ENCODE data around the gene MPP2.
"Not testable (repeated sequence)": the region's sequence is repeated elsewhere in the genome, so short reads cannot be mapped to it uniquely, and the experiment has no call there.

MPP2 gene, protein sequence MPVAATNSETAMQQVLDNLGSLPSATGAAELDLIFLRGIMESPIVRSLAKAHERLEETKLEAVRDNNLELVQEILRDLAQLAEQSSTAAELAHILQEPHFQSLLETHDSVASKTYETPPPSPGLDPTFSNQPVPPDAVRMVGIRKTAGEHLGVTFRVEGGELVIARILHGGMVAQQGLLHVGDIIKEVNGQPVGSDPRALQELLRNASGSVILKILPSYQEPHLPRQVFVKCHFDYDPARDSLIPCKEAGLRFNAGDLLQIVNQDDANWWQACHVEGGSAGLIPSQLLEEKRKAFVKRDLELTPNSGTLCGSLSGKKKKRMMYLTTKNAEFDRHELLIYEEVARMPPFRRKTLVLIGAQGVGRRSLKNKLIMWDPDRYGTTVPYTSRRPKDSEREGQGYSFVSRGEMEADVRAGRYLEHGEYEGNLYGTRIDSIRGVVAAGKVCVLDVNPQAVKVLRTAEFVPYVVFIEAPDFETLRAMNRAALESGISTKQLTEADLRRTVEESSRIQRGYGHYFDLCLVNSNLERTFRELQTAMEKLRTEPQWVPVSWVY

DNA sequence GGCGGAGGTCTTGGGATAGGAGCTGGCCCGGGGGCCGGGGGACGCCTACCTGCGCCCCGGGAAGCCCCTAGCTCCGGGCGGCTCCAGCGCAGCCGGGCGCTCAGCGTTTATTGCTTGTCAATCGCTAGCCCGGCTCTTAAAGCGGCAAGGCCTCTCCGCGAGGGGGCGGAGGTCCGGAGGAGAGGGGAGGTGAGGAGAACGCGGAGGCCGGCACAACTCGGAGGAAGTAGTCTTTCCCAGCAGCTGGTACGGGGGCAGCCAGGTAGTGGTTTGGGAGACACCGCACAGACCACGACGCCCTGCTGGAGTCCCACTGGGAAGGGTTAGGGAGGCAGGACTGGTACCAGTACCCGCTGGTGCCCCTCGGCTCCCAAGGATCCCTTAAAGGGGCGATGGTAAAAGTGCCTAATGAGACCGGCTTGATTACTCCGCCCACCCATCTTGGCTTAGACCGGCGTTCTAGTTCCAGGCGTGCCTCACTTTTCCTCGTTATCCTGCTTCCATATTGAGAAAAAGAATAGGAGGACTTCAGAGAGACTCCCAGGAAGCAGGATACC, at the start of gene MPP2:
Gene MPP2, minus strand, starts transcription at position 112 of the 557 bp plus-strand sequence. CDS start 3,076 bp downstream, outside the sequence.
- DNase-seq, result peak; percentile 63

DNA sequence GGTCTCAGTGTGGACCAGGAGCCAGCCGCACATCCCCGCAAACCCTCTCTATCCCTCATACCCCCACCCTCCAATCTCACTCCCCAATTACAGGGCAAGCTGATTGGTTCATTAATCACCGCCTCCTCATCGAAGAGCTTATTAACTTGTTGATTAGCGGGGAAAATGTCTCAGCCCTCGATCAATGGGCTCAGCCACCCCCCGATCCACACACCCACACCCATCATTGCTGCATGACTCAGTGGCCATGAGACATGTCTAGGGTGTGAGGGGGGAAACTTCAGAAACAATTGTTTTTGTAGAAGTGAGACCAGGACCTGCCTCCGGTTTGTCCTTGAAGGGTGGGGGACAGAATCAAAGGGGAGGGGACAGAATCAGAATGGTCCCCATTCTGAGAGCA, 48.9 kb upstream of the MPP2 start:
- no peak for DNase-seq

DNA sequence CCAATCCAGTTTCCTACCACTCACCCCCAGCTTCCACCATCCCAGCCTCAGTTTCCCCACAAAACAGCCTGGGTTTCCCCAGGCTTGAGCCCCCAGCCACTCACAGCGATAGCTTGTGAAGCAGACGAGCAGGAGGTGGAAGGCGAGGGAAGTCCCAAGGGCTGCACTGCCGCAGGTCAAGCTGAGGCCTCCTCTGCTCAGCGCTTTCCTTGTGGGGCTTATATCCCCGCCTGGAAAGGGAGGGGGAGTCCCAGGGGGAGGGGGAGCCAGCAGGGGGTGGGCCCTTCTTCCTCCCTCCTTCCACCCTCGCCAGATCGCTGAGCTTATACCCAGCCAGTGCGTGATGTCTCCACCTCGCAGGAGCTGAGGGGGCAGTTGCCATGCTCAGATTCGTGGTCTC, 46.4 kb upstream of the MPP2 start, which contains the start of gene PYY:
Gene PYY, minus strand, starts transcription at position 195 of the 400 bp plus-strand sequence. CDS start 457 bp downstream, outside the sequence.
- no peak for DNase-seq

DNA sequence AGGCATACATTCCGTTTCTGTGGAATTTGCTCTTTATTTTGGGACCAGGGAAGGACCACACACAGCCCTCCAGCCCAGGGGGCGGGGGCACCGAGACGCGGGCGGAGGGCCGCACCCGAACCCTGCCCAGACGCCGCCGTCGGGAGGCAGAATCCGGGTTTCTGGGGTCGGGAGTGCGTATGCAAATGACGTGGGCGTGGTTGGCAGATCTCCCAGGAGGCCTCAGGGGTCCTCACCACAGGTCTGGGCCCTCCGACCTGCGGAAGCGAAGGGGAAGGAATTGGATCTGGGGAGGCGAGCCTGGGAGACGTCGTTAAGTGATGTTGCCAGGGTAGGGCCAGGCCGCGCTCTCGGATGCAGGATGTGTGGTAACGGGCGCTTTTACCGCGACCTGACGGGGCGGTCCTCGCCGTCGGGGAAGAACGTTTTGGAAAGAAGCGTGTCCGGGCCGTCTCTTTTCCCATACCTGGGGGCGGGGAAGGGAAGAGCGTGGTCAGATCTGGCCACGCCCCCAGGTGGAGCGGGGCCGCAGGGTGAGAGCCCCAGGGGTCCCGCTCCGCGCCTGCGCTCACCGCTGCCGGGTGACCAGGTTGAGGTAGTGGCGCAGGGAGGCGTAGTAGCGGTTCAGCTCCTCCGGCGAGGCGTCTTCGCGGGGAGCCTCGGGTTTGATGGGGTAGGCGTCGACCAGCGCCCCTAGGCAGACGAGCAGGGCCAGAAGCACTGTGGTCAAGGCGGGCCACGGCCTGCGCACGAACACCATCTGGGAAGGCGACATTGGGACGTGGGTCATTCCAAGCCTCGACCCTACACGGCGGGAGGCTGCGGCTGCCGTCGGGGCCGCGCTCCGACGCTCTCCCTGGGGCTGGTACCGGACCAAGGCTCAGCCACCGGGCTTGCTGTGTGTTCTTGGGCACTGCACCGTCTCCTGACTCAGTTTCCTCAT, 45.7 kb upstream of the MPP2 start:
- DNase-seq, result no peak

DNA sequence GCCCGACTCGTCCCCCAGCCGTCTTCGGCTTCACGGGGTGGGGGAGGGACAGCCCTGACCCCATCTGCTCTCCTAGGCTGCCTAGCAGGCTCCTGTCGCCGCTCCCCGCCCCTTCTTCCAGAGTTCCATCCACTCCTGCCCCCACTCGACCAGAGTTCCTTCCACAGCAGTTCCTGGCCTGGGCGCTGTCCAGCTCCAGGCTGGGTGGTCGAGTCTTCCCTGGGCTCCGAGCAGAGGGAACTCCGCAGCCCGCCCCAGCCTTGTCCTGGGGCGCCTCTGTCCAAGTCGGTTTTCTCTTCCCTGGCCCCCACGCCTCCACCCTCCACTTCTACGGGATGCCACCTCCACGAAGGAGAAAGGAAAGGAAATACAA, 45.0 kb upstream of the MPP2 start:
- DNase-seq, result no peak

DNA sequence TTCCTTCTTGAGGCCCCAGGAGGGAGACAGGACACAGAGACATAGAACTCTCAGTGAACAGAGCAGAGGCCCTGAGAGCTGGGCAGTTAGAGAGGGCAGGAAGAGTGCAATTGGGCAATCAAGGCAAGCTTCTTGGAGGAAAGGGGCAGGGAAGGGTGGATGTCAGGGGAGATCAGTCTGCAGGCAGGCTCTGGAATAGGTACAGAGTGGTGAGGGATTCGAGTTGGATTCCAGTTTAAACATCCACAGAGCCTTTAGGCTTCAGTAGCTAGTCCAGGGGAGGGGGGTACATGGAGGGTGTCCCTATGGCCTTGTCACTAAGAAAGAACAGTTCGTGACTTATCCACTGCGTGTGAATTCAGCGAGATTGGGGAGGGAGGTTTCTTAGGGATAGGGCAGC, 44.4 kb upstream of the MPP2 start:
- no peak for DNase-seq

DNA sequence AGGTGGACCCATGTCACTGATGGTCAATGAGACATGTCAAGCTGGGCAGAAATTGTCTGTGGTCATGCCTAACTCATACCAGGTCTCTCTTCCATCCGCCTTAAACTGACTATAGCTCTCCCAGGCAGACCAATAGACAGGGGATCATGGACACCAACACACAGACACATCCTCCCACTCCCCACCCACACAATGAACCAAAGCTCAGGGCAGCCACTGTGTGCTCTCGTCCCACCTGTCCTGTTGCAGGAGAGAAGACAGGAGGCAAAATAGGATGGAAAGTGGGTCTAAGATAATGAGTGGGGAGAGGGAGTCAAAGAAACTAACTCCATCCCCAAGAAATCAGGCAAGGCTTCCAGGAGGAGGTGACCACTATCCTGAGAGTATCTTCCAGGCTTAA, 43.2 kb upstream of the MPP2 start:
- no peak for DNase-seq

DNA sequence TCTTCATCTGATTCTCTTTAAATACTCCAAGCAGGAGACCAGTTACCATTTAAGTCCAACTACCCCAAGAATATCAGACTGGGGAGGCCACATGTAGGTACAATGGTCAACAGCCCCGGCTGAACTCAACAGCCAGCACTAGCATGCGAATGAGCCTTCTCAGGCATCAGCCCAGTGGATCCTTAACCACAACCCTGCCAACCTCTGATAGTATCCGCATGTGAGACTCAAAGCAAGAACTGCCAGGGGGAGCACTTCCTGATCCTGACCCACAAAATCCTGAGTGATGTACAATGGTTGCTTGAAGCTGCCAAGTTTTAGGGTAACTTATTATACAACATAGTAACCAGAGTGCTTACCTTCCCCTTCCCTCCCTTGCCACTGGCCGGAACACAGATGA, 42.4 kb upstream of the MPP2 start:
- peak; percentile 68 for DNase-seq

DNA sequence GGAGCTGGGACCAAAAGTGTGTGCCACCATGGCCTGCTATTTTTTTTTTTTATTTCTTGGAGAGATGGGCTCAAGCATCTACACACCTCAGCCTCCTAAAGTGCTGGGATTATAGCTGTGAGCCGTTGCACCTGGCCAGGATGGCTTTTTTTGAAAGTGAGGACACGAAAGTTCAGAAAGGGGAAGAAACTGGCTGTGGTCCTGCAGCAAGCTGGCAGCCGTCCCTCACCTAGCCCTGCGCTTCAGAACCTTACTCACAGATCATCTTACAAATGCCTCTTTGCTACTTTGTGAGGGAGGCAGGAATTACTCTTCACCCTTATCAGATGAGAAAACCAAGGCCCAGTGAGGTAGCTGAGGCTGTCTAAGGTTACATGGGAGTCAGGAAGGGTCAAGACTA, 39.4 kb upstream of the MPP2 start:
- no peak for DNase-seq

DNA sequence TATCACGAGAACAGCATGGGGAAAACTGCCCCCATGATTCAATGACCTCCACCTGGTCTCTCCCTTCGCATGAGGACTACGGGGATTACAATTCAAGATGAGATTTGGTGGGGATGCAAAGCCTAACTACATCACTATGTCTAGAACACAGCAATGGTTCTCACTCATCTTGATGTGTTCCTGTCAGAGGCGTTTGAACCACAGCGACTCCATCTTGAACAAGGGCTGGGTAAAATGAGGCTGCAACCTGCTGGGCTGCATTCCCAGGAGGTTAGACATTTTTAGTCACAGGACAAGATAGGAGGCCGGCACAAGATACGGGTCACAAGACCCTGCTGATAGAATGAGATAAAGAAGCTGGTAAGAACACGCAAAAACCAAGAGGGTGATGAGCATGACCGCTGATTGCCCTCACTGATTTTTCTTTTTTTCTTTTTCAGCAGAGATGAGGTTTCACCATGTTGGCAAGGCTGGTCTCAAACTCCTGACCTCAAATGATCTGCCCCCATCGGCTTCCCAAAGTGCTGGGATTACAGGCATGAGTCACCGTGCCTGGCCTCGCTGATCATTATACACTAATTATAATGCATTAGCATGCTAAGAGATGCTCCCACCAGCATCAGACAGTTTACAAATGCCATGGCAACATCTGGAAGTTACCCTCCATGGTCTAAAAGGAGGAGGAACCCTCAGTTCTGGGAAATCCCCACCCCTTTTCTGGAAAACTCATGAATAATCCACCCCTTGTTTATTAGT, 37.9 kb upstream of the MPP2 start:
- DNase-seq, result no peak

DNA sequence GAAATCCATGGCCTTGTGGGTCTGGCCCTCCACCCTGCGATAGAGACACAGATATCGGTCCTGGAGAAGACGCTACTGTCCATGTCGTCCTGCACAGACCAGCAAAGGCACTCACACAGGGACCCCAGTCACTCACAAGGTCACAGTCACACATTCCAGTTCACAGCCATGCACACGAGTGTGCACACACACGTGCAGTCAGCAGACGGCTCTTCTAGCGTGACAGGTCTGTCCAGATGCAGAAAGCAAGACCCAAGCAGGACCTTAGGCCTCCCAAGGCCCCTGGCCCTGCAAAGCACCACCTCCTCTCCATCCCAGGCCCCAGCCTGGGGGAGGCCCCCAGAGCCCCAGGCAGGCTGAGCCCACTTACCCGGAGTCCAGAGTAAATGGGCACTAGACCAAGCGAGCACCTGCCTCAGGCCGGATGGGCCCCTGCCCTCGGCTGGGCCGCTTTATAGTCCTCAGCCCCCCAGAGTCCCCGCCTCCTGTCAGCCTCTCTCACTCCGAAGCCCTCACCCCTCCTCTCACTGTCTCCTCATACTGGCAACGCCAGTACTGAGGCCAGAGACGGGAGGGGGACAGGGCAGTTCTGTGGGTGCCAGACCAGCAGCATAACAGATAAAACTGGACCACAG, 34.8 kb upstream of the MPP2 start, which contains the start of gene PPY:
Gene PPY, minus strand, starts transcription at position 426 of the 635 bp plus-strand sequence. CDS start 822 bp downstream, outside the sequence.
- no peak for DNase-seq

DNA sequence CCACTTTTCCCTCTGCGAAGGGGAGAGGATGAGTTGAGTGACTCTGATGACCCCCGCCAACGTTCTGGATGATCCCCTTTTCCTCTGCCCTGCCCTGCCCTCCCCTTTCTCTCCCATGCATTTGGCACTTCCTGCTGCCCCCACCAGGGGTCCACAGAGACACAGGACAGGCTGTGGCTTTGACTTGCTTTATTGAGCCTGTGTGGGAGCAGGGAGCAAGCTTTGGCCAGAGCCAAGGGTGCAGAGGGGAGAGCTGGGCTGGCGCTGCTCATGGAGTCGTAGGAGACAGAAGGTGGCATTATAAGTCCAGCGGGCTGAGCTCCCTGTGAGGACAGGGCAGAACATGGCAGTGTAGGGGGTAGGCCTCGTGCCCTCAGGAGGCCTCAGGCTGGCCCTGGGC, 33.3 kb upstream of the MPP2 start:
- peak; percentile 72 for DNase-seq

DNA sequence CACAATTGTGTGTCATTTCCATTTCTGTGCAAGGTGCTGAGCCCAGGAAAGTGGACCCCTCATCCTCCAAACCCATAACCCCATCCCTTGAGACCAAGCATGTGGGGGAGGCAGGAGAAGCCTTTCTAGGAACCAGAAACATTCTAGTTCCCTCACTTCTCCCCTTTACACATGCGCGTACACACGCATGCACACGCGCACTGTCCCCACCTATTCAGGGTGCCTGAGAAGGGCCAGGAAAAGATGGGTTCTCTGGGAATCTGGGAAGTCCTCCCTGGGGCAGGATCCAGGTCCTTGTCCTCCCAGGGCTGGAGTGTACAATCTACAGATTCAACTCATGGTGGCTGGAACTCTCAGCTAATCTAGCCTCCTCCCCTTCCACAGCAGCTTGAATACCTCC, 32.5 kb upstream of the MPP2 start:
- no peak for DNase-seq

DNA sequence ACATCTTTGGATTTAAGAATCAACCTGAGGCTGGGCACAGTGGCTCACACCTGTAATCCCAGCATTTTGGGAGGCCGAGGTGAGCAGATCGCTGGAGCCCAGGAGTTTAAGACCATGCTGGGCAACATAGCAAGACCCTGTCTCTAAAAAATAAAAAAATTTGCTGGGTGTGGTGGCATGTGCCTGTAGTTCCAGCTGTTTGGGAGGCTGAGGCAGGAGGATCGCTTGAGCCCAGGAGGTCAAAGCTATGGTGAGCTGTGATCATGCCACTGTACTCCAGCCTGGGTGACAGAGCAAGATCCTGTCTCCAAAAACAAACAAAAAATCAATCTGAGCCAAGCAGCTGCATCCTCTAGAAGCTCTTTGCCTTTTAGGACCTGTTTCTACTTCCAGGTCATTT, 32.1 kb upstream of the MPP2 start:
- not testable (repeated sequence) for DNase-seq

DNA sequence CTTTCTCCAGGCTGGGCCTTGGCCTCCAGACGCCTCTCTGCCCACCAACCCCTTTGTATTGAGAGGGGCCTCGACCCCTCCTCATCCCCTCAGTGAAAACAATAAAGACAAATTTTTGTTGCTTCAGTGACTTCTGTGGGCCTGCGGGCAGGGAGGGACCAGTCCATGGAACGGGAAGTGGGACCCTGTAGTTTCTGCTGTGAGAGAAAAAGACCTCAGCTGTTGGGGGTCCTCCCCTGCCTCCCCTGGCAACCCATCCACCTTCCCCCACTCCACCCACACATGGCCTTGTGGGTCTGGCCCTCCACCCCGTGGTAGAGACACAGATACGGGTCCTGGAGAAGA, 31.5 kb upstream of the MPP2 start:
- no peak for DNase-seq

DNA sequence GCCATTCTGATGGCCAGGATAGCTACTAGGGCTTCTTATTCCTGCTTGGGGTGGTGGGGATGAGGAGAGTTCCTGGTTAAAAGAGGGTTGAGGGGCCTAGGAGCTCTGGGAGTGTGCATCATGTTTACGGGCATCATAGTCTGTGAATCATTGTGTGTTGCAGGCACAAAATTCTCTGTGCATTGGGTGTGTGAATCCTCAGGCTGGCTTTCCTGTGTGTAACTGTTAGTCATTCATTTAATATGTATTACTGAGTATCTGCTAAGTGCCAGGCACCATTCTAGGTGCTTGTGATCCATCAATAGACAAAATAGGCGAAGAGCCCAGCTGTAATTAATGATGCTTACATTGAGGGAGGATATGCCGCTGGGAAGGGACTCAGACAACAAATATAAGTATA, 29.1 kb upstream of the MPP2 start:
- no peak for DNase-seq

DNA sequence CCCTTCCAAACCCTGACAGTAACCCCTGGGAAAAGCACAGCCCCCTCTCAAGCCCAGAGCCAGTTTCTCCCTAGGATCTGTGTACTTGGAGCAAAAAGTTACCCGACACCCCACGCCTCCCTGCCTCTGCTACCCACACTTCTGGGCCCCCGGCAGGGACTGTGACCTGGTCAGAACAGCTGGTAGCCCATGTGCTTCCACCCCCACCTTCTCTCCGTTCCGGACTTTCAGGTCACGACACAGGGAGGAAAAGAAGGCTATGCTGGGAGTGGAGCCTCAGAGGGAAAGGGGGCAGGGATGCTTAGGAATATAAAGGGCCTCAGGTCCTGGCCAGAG, 28.6 kb upstream of the MPP2 start:
- DNase-seq, result no peak

DNA sequence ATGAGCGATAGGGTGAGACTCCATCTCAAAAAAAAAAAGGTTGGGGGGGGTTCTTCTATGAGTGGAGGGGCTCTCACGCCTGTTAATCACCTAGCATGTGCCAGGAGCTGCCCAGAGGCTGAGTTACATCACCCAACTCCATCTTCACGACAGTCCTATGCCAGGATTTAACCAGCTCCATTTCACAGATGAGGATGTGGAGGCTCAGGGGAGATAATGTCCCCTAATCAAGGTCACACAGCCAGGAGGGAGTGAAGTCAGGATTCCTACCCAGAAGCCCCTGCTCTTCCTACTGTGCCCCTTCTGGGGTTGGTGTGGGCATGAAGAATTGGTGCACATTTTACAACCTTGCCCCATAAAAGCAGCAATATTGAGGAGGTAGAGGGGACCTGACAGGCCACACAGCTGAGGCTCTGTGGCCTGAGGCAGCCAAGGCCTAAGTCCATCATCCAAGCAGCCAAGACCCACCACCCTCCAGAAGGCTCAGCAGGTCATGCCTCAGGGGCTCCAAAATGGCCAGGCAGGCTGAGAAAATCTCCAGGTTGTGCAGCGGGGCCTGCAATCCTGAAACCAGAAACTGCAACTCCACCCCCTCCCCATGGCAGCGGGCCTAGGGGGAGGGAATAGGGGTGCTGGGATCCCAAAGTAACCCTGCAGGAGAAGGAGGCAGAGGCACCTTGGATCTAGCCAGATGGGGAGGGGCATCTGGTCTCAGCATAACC, 28.0 kb upstream of the MPP2 start:
- DNase-seq, result no peak

DNA sequence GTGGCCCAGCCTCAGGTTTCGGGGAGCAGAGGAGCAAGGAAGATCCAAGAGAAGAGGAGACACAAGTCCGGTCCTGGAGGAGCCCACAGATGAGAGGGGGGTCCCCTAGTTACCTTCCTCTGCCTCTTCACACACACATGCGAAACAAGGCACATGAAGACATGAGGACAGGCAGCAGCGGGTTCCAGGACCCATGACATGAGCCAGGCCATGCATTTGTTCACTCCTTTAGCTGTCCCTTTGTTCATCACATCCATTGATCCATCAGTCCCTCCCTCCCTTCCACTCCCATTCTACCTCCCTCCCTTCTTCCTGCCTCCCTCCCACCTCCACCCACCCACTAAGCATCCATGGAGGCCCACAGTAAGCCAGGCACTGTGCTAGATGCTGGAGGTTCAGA, 25.6 kb upstream of the MPP2 start:
- no peak for DNase-seq

DNA sequence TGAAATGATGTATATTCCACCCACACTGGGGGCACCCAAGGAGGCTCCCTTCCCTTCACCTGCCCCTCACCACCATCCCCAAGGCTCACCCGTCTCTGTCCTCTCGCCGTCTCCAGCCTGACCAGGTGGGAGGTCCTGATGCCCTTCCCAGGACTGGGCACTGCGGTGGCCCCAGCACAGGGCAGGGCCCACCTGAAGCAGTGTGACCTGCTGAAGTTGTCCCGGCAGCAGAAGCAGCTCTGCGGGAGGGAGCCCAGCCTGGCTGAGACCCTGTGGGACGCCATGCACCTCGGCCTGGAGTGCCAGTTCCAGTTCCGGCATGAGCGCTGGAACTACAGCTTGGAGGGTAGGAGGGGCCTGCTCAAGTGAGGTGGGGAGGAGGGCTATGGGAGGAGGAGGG, 25.0 kb upstream of the MPP2 start:
- DNase-seq, result no peak

DNA sequence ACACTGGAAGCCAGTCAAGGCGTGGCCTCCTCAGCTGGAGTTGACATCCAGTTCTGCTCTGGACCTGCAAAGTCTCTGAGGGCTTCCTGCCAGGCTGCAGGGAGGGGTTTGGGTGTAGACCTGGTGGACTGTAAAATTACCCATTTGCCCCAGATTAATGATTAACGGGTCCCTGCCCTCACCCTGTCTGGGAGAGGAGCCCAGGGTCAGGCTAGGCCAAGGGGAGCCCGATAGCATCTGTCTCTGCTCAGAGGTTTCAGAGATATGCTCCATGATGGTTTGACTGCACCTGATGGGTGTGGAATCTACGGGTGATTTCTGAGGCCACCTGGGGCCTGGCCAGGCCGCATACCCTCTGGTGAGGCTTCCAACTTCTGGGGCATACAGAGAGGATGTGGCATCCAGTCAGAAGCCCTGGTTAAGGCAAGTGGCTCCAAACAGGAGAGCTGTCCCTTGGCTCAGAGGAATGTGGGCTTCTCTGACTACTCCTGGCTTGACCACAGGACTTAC, 23.8 kb upstream of the MPP2 start:
- DNase-seq, result no peak

All from hematopoietic multipotent progenitor cell treated with erythropoietin and hydrocortisone succinate and interleukin-3 and kit ligand, for 6 days (in vitro differentiated cells).